ENCODE results near the gene SCAI. TPM values are rescaled to one million over a fixed set of nuclear protein-coding genes. Genes with fewer than 3 reads are reported as not detected.

SCAI gene
- total and polyA plus RNA-seq, 2 of the 4 experiments (the other 2 are of a cell fraction): 3.6 to 14.5 TPM

- Histone ChIP-seq H2AK9ac (replicated peaks; ENCODE audit: low read depth, low read length, poor library complexity) (no peak overlapping the region), H3K79me1 (ENCODE audit: low read depth in 1 of 2, low read length in 2 of 2) (peaks cover 4 to 7% of the 10 kb centered on the region in 2 experiments; a peak in 3 of 4 replicates), H3K27me3 (ENCODE audit: control insufficient read depth, insufficient read depth, low read length) (no peaks in the 10 kb centered on the region), H3K23ac (ENCODE audit: low read depth, low read length) (no peak overlapping the region), H3K14ac (replicated peaks; ENCODE audit: low read depth, low read length) (no peak overlapping the region), H3K18ac (ENCODE audit: low read depth, low read length) (no peak overlapping the region), H2BK15ac (ENCODE audit: low read depth, low read length) (no peak overlapping the region), H4K5ac (ENCODE audit: low read depth, low read length) (no peak overlapping the region), H3K9me3 (ENCODE audit: control insufficient read depth, insufficient read depth, low read length) (no peaks in the 10 kb centered on the region), H3K4me2 (ENCODE audit: low read depth, low read length) (no peak overlapping the region), H2AK5ac (ENCODE audit: low read depth, low read length) (no peak overlapping the region), H2BK5ac (ENCODE audit: low read depth, low read length, poor library complexity, severe bottlenecking) (no peak overlapping the region), H4K8ac (ENCODE audit: low read depth in 2 of 2, low read length in 2 of 2) (no peak overlapping the region), H3K27ac (ENCODE audit: insufficient read depth, low read length) (no peak overlapping the region), H2BK20ac (ENCODE audit: low read depth, low read length) (no peak overlapping the region), H3K4ac (ENCODE audit: low read depth, low read length) (no peak overlapping the region), H3K4me3 (ENCODE audit: insufficient read depth, low read depth, low read length) (no peak overlapping the region), H3K9me1 (ENCODE audit: insufficient read depth, low read length) (peaks cover 3% of the 10 kb centered on the region; the same call in 1 of the 2 replicates), H4K20me1 (ENCODE audit: insufficient read depth, low read length) (no peaks in the 10 kb centered on the region; the same call in 1 of the 2 replicates), H2AFZ (replicated peaks; ENCODE audit: low read length, poor library complexity) (no peak overlapping the region), H2BK120ac (ENCODE audit: low read depth, low read length) (no peak overlapping the region), H3K56ac (ENCODE audit: extremely low read depth, insufficient read depth, low read length) (no peak overlapping the region), H3K9ac (ENCODE audit: low read depth, low read length) (no peak overlapping the region), H3K4me1 (ENCODE audit: control insufficient read depth, insufficient read depth, low read length) (0 out of 2 replicates have a peak, but pooled peaks cover 2% of the 10 kb centered on the region), H4K91ac (ENCODE audit: insufficient read depth, low read depth, low read length) (no peak overlapping the region), H3K36me3 (ENCODE audit: control insufficient read depth, insufficient read depth, low read length) (peaks cover 25% of the 10 kb centered on the region)
- intact Hi-C loops (cut with micrococcal nuclease): no loop called here
- ATAC-seq (ENCODE audit: low read depth): peak; percentile 32; the same call in 1 of the 2 replicates
- BruUV-seq (replicated peaks): no TSS peak
- peak; percentile 52 for DNase-seq
- in situ Hi-C loops (cut with MboI; ENCODE audit: low sequenced_read_pairs): no loop called here
- ChIA-PET CTCF (no interaction called here), POLR2A (ENCODE audit: unreplicated experiment) (no interaction called here)
- TF ChIP-seq CEBPB (IDR thresholded peaks at IDR 0.05; ENCODE audit: low read depth, low read length) (peak; percentile 56; the same call in 1 of the 2 replicates), RAD21 (IDR thresholded peaks at IDR 0.05; ENCODE audit: low read length) (no peak), SMC3 (IDR thresholded peaks at IDR 0.05; ENCODE audit: low read depth, low read length) (no peak), MAZ (IDR thresholded peaks at IDR 0.05; ENCODE audit: borderline replicate concordance, low read depth, low read length) (no peak), FOS (IDR thresholded peaks at IDR 0.05; ENCODE audit: low read depth, low read length) (no peak), MXI1 (IDR thresholded peaks at IDR 0.05; ENCODE audit: borderline replicate concordance, low read depth, low read length) (no peak)
- dilution Hi-C loops (cut with HindIII; ENCODE audit: low sequenced_read_pairs, unreplicated experiment): no loop called here
- no CpG with 5 or more reads among the region's 6 CpGs for WGBS, 2 experiments (ENCODE audit: extremely low coverage in 2 of 2, insufficient read length in 1 of 2)
Observed at GRCh38 chr9:124897570-124898460, 245.5 kb downstream of the SCAI start.
